Uterus (tissue), 4 donors: Measurements from ENCODE around the gene KIF26B. TPM values are rescaled to one million over a fixed set of nuclear protein-coding genes. Genes with fewer than 3 reads are reported as not detected.

ENCODE experiments used
- DNase-seq, 2 donors: peaks; one replicate each; pipeline ENCODE4 v3.0.0-alpha.2; 2019 to 2020
- H3K27ac ChIP-seq, 2 donors: fragments of 200-600 bp; sonication (generic); 1 replicate in 1 of 2; 2 replicates in 1 of 2; pipeline ENCODE4 v1.5.1; 2016 to 2018
- H3K27me3 ChIP-seq, 2 donors: fragments of 200-600 bp; sonication (generic); one replicate each; pipeline ENCODE4 v1.5.1; 2018 to 2019; ENCODE audit warnings: control low read depth in 1 of 2
- H3K36me3 ChIP-seq, 2 donors: fragments of 200-600 bp; sonication (generic); one replicate each; pipeline ENCODE4 v1.5.1; 2019; ENCODE audit warnings: control low read depth in 1 of 2
- H3K4me1 ChIP-seq, 2 donors: fragments of 200-600 bp; sonication (generic); one replicate each; pipeline ENCODE4 v1.5.1; 2018 to 2019; ENCODE audit warnings: control low read depth in 1 of 2
- H3K4me3 ChIP-seq, 2 donors: fragments of 200-600 bp; sonication (generic); 1 replicate in 1 of 2; 2 replicates in 1 of 2; pipeline ENCODE4 v1.5.1; 2018 to 2019; ENCODE audit warnings: mild to moderate bottlenecking in 1 of 2
- H3K9me3 ChIP-seq, 2 donors: fragments of 200-600 bp; sonication (generic); one replicate each; pipeline ENCODE4 v1.5.1; 2019; ENCODE audit warnings: control low read depth in 1 of 2
- POLR2A ChIP-seq, 2 donors: fragments of 450-650 bp; IDR thresholded peaks; one replicate each; pipeline ENCODE4 v1.6.1; 2016; ENCODE audit warnings: antibody characterized with exemption in 2 of 2, mild to moderate bottlenecking in 1 of 2, moderate library complexity in 1 of 2
- intact Hi-C: fragments of 100-400 bp; cut with DNase I; formaldehyde crosslinking; loops from one replicate; pipeline ENCODE4 v1.15.1; 2023; ENCODE audit warnings: low total_unique reads
- total RNA-seq, 4 donors: library from RNA; depleted of rRNA in 3 of 4; stranded (reverse); fragments of >200 nt in 3 of 4; gene quantifications; one replicate each; pipeline versions ENCODE4 v1.1.0 to v1.2.4, GENCODE V29; 2014 to 2023
- TF ChIP-seq, protein P1 (sequence below), 4 experiments: fragments of 200-600 bp in 2 of 4; fragments of 450-650 bp in 2 of 4; sonication (generic) in 2 of 4; IDR thresholded peaks; one replicate each; pipeline ENCODE4 v1.5.1; 2016 to 2019; ENCODE audit warnings: antibody characterized with exemption in 4 of 4, mild to moderate bottlenecking in 2 of 4, moderate library complexity in 1 of 4
- donor health status: DM: yes; HTN: yes; CAD: no.

Gene KIF26B
- total RNA-seq, 4 donors from 2014 or later = 0.27 to 17.4 (median 1.3) TPM; not detected in 1

DNA sequence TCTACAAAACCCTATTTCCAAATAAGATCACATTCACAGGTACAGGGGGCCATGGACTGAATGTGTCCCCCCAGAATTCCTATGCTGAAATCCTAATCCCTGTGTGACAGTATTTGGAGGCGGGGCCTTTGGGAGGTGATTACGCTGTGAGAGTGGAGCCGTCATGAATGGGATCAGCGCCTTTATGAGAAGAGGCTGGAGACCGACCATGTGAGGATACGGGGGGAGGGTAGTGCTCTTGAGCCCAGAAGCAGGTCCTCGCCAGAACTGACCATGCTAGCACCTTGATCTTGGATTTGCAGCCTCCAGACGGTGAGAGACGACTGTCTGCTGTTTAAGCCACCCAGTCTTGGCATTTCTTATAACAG lies 23.8 kb upstream of the KIF26B start:
- H3K36me3 ChIP-seq = no peaks in the 10 kb centered on the region
- H3K9me3 ChIP-seq = no peaks in the 10 kb centered on the region
- no peaks in the 10 kb centered on the region for H3K27me3 ChIP-seq
- H3K4me1 ChIP-seq = no peaks in the 10 kb centered on the region
- no peak for TF ChIP-seq POLR2A (IDR thresholded peaks at IDR 0.05)
- TF ChIP-seq, protein P1, sequence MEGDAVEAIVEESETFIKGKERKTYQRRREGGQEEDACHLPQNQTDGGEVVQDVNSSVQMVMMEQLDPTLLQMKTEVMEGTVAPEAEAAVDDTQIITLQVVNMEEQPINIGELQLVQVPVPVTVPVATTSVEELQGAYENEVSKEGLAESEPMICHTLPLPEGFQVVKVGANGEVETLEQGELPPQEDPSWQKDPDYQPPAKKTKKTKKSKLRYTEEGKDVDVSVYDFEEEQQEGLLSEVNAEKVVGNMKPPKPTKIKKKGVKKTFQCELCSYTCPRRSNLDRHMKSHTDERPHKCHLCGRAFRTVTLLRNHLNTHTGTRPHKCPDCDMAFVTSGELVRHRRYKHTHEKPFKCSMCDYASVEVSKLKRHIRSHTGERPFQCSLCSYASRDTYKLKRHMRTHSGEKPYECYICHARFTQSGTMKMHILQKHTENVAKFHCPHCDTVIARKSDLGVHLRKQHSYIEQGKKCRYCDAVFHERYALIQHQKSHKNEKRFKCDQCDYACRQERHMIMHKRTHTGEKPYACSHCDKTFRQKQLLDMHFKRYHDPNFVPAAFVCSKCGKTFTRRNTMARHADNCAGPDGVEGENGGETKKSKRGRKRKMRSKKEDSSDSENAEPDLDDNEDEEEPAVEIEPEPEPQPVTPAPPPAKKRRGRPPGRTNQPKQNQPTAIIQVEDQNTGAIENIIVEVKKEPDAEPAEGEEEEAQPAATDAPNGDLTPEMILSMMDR (IDR thresholded peaks at IDR 0.05) = no peak
- no peak overlapping the region for H3K4me3 ChIP-seq
- DNase-seq = no peak
- intact Hi-C loops = no loop called here
- H3K27ac ChIP-seq = no peak overlapping the region

DNA sequence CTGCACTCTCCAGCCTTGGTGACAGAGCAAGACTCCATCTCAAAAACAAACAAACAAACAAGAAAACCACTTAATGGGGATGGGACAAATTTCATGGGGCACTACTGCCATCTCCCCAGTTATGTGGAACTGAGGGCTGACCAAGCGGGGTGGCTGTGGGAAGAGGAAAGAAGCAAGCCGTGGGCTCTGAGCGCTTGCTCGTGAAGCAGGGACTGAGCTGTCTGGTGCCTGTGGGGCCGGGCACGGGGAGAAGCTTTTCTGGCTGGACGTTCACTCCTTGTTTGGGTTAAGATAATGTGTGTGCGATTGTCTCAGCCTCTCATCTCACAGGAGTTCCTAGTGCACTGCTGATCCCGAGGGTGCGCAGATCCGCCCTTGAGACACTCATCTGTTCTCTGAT lies 22.0 kb upstream of the KIF26B start:
- intact Hi-C loops = no loop called here
- Histone ChIP-seq H3K27me3 (no peaks in the 10 kb centered on the region), H3K4me3 (no peak overlapping the region), H3K4me1 (no peaks in the 10 kb centered on the region), H3K27ac (no peak overlapping the region), H3K36me3 (no peaks in the 10 kb centered on the region), H3K9me3 (no peaks in the 10 kb centered on the region)
- DNase-seq = no peak
- TF ChIP-seq, protein P1 (IDR thresholded peaks at IDR 0.05) = no peak
- TF ChIP-seq POLR2A (IDR thresholded peaks at IDR 0.05) = no peak

- no peaks in the 10 kb centered on the region for H3K27me3 ChIP-seq
- DNase-seq = no peak
- intact Hi-C loops = no loop called here
- no peaks in the 10 kb centered on the region for H3K9me3 ChIP-seq
- H3K4me1 ChIP-seq = no peaks in the 10 kb centered on the region
- H3K36me3 ChIP-seq = no peaks in the 10 kb centered on the region
- TF ChIP-seq, protein P1 (IDR thresholded peaks at IDR 0.05) = no peak
- TF ChIP-seq POLR2A (IDR thresholded peaks at IDR 0.05) = no peak
- no peak overlapping the region for H3K27ac ChIP-seq
- no peak overlapping the region for H3K4me3 ChIP-seq
These were observed 20.6 kb upstream of the KIF26B start for GRCh38 chr1:245133995-245134715.

DNA sequence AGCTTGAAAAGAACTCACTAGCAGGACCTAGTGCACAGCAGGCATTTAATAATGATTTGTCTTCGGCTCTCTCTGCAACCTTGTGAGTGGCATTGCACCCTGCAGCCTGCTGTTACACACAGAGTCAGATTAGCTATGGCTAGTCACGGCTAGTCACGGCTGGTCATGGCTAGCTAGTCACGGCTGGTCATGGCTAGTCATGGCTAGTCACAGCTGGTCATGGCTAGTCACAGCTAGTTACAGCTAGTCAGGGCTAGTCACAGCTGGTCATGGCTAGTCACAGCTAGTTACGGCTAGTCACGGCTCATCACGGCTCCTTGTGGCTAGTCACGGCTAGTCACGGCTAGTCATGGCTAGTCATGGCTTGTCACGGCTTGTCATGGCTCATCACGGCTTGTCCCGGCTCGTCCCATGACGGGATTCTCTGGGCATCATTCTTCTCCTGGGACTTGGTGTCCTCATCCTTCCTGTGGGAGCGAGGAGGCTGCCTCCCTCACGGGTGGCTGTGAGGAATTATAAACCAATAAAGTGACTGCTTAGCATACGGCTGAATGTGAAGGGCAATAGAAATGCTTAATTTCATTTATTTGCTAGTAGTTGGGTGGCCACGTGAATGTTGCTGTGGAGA lies 12.5 kb upstream of the KIF26B start:
- Histone ChIP-seq H3K4me1 (no peaks in the 10 kb centered on the region), H3K9me3 (no peaks in the 10 kb centered on the region), H3K36me3 (no peaks in the 10 kb centered on the region), H3K4me3 (no peak overlapping the region), H3K27me3 (no peaks in the 10 kb centered on the region), H3K27ac (no peak overlapping the region)
- DNase-seq = no peak
- TF ChIP-seq POLR2A (IDR thresholded peaks at IDR 0.05) = no peak
- TF ChIP-seq, protein P1 (IDR thresholded peaks at IDR 0.05) = no peak
- intact Hi-C loops = no loop called here

GRCh38 chr1:245142976-245143375 lies 11.8 kb upstream of the KIF26B start:
- H3K36me3 ChIP-seq = no peaks in the 10 kb centered on the region
- intact Hi-C loops = no loop called here
- no peaks in the 10 kb centered on the region for H3K27me3 ChIP-seq
- no peak for TF ChIP-seq POLR2A (IDR thresholded peaks at IDR 0.05)
- TF ChIP-seq, protein P1 (IDR thresholded peaks at IDR 0.05) = no peak
- H3K4me3 ChIP-seq = no peak overlapping the region
- no peak for DNase-seq
- no peaks in the 10 kb centered on the region for H3K4me1 ChIP-seq
- no peaks in the 10 kb centered on the region for H3K9me3 ChIP-seq
- H3K27ac ChIP-seq = no peak overlapping the region
